GM12878 (cell line): ENCODE results near the gene EXO1. TPM values are rescaled to one million over a fixed set of nuclear protein-coding genes. Genes with fewer than 3 reads are reported as not detected.

Source experiments
- CEBPB ChIP-seq, 2 experiments: fragments of 150-350 bp in 1 of 2; IDR thresholded peaks; 2 replicates each; pipeline ENCODE4 v1.6.1; 2012 to 2014; ENCODE audit warnings: low read depth in 2 of 2, low read length in 2 of 2, borderline replicate concordance in 1 of 2, inconsistent platforms in 1 of 2
- E2F8 ChIP-seq: fragments of 450-650 bp; IDR thresholded peaks from 2 replicates; pipeline ENCODE4 v1.6.1; 2018; ENCODE audit warnings: mild to moderate bottlenecking, low read depth, moderate library complexity; ENCODE audit not compliant: partially characterized antibody
- HCFC1 ChIP-seq: fragments of 150-350 bp; IDR thresholded peaks from 2 replicates; pipeline ENCODE4 v1.6.1; 2014; ENCODE audit warnings: low read length
- IKZF2 ChIP-seq, 2 experiments: fragments of 450-650 bp; IDR thresholded peaks; 2 replicates each; pipeline ENCODE4 v1.6.1; 2017; ENCODE audit warnings: mild to moderate bottlenecking in 2 of 2, moderate library complexity in 2 of 2
- MLLT1 ChIP-seq: fragments of 450-650 bp; IDR thresholded peaks from 2 replicates; pipeline ENCODE4 v1.6.1; 2016; ENCODE audit warnings: mild to moderate bottlenecking
- NKRF ChIP-seq: fragments of 450-650 bp; conservative IDR thresholded peaks from 2 replicates; pipeline ENCODE4 v1.6.1; 2017; ENCODE audit warnings: mild to moderate bottlenecking, moderate library complexity
- NR2F1 ChIP-seq: fragments of 450-650 bp; conservative IDR thresholded peaks from 2 replicates; pipeline ENCODE4 v1.6.1; 2017; ENCODE audit warnings: mild to moderate bottlenecking
- ZBTB11 ChIP-seq: fragments of 450-650 bp; formaldehyde crosslinking; IDR thresholded peaks from 2 replicates; pipeline ENCODE4 v1.5.0; 2022; ENCODE audit warnings: mild to moderate bottlenecking, missing genetic modification characterization
- polyA plus RNA-seq, 11 experiments: library from polyadenylated mRNA; depleted of rRNA in 4 of 11; unstranded in 6 of 11; stranded (reverse) in 5 of 11; fragments of >200 nt; fragmentation: Nextera tagmentation in 4 of 11; fragmentation: Illumina TruSeq in 1 of 11; extraction: Ambion mirVana in 4 of 11; extraction: Trizol in 1 of 11; gene quantifications; 1 replicate in 1 of 11; 2 replicates in 10 of 11; pipeline versions ENCODE4 v1.2.1 to v1.2.3, GENCODE V29; 2011 to 2016; ENCODE audit warnings: inconsistent platforms in 2 of 11, missing spikeins in 2 of 11, low read depth in 1 of 11
- total RNA-seq, 4 experiments: library from RNA; depleted of rRNA in 3 of 4; stranded (reverse); fragments of >200 nt in 3 of 4; fragmentation: Illumina TruSeq in 1 of 4; extraction: Trizol in 1 of 4; gene quantifications; 2 replicates each; pipeline versions ENCODE4 v1.2.1 to v1.2.3, GENCODE V29; 2013 to 2021

The EXO1 gene
- total and polyA plus RNA-seq, 10 of the 15 experiments (the other 5 are each of a cell fraction or from before 2014, with no cell fraction given), result 8.7 to 43.4 (median 30.6) TPM

- no peak for TF ChIP-seq ZBTB11 (CRISPR knock-in tag)
- TF ChIP-seq HCFC1, result no peak
- TF ChIP-seq MLLT1, result no peak
- TF ChIP-seq E2F8, result no peak
- TF ChIP-seq CEBPB (IDR thresholded peaks at IDR 0.05; ENCODE audit: borderline replicate concordance in 1 of 2, low read depth in 2 of 2, low read length in 2 of 2), result no peak
- TF ChIP-seq NR2F1, result no peak
- TF ChIP-seq IKZF2 (IDR thresholded peaks at IDR 0.05), result no peak
- no peak for TF ChIP-seq NKRF
Observed at GRCh38 chr1:241891296-241891695, 43.3 kb downstream of the EXO1 start (continued).
